Type B pancreatic cell (in vitro differentiated cells): Measurements from ENCODE around the gene CD93. TPM values are rescaled to one million over a fixed set of nuclear protein-coding genes. Genes with fewer than 3 reads are reported as not detected.

Source experiments
- DNase-seq: peaks from one replicate; pipeline ENCODE4 v3.0.0; 2021; ENCODE audit warnings: mixed read lengths; ENCODE audit not compliant: unreplicated experiment; ENCODE audit errors: extremely low spot score
- H3K27ac Mint-ChIP-seq: 2 replicates; pipeline ENCODE4 v1.8.0; 2021; ENCODE audit warnings: mild to moderate bottlenecking, mixed read lengths
- H3K27me3 Mint-ChIP-seq: 2 replicates; pipeline ENCODE4 v1.8.0; 2021; ENCODE audit warnings: mixed read lengths
- H3K36me3 Mint-ChIP-seq: 2 replicates; pipeline ENCODE4 v1.8.0; 2021; ENCODE audit warnings: mixed read lengths
- H3K4me1 Mint-ChIP-seq: one replicate; pipeline ENCODE4 v1.8.0; 2021; ENCODE audit warnings: mixed read lengths; ENCODE audit not compliant: unreplicated experiment
- H3K4me3 Mint-ChIP-seq: 2 replicates; pipeline ENCODE4 v1.8.0; 2021; ENCODE audit warnings: mild to moderate bottlenecking, mixed read lengths
- H3K9me3 Mint-ChIP-seq: 2 replicates; pipeline ENCODE4 v1.8.0; 2021; ENCODE audit warnings: mixed read lengths
- total RNA-seq: library from RNA; stranded (reverse); gene quantifications from 2 replicates; pipeline ENCODE4 v1.2.1, GENCODE V29; 2021; ENCODE audit warnings: low replicate concordance
- TF ChIP-seq, protein P1 (sequence below): fragments of 200-600 bp; sonication (generic); conservative IDR thresholded peaks from 2 replicates; pipeline ENCODE4 v1.5.0; 2021; ENCODE audit warnings: antibody characterized with exemption, mild to moderate bottlenecking

CD93 gene
- total RNA-seq, 1 donor from 2014 or later, result 0.05 TPM

GRCh38 chr20:23092861-23093495 lies 6.9 kb upstream of the CD93 start:
- Mint-ChIP-seq H3K27me3 (peaks cover 31% of the 10 kb centered on the region), H3K36me3 (no peaks in the 10 kb centered on the region), H3K27ac (no peak overlapping the region), H3K9me3 (no peaks in the 10 kb centered on the region), H3K4me1 (peaks cover 16% of the 10 kb centered on the region), H3K4me3 (no peak overlapping the region)
- no peak for DNase-seq
- TF ChIP-seq, protein P1, sequence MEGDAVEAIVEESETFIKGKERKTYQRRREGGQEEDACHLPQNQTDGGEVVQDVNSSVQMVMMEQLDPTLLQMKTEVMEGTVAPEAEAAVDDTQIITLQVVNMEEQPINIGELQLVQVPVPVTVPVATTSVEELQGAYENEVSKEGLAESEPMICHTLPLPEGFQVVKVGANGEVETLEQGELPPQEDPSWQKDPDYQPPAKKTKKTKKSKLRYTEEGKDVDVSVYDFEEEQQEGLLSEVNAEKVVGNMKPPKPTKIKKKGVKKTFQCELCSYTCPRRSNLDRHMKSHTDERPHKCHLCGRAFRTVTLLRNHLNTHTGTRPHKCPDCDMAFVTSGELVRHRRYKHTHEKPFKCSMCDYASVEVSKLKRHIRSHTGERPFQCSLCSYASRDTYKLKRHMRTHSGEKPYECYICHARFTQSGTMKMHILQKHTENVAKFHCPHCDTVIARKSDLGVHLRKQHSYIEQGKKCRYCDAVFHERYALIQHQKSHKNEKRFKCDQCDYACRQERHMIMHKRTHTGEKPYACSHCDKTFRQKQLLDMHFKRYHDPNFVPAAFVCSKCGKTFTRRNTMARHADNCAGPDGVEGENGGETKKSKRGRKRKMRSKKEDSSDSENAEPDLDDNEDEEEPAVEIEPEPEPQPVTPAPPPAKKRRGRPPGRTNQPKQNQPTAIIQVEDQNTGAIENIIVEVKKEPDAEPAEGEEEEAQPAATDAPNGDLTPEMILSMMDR, result no peak

DNA sequence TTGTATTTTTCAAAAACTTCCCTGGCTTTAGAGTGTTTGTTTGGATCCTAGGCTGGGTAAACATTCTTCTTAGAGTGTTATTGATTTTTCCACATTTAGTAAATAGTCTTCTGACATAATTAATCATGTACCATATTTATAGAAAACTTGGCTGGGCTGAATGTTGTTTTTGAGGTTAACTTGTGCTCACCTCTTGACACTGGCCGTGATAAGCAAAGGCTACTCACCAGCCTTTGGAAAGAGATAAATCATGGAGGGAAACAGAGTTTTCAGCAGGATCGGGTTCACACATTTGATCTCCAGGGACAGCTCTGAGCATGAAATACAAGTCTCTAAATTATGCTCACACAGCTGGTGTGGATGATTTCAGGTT lies 6.2 kb upstream of the CD93 start:
- no peaks in the 10 kb centered on the region for H3K36me3 Mint-ChIP-seq
- no peak overlapping the region for H3K27ac Mint-ChIP-seq
- H3K27me3 Mint-ChIP-seq, result peaks cover 34% of the 10 kb centered on the region

GRCh38 chr20:23091721-23092383 lies 5.7 kb upstream of the CD93 start:
- DNase-seq, result no peak
- Mint-ChIP-seq H3K27me3 (peaks cover 37% of the 10 kb centered on the region), H3K4me3 (no peak overlapping the region), H3K27ac (no peak overlapping the region), H3K4me1 (peaks cover 14% of the 10 kb centered on the region), H3K36me3 (no peaks in the 10 kb centered on the region), H3K9me3 (no peaks in the 10 kb centered on the region)
- TF ChIP-seq, protein P1, result no peak

More for the DNA sequence above, 6.2 kb upstream of the CD93 start:
- TF ChIP-seq, protein P1, result no peak
- peaks cover 14% of the 10 kb centered on the region for H3K4me1 Mint-ChIP-seq
- H3K4me3 Mint-ChIP-seq, result no peak overlapping the region
- no peak for DNase-seq
- H3K9me3 Mint-ChIP-seq, result no peaks in the 10 kb centered on the region

DNA sequence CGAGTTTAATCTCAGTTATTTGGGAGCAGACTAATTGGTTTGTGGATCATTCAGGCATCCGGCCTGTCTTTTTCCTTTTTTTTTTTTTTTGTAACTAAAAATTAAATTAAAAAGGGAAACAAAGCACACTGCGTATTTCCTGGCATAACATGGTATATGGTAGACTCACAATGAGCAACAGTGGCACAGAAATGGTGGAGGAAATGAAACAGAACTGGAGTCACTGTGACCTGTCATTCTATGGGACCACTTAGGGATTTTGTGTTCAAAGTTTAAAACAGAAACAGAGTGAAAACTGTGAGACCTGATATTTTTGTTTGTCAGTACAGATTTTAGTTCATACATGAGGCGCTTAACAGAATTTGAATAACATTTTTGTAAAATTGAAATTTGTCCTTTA lies 4.8 kb upstream of the CD93 start:
- Mint-ChIP-seq H3K4me3 (no peak overlapping the region), H3K27me3 (peaks cover 39% of the 10 kb centered on the region), H3K9me3 (no peaks in the 10 kb centered on the region), H3K4me1 (peaks cover 18% of the 10 kb centered on the region), H3K36me3 (no peaks in the 10 kb centered on the region), H3K27ac (no peak overlapping the region)
- TF ChIP-seq, protein P1, result no peak
- DNase-seq, result no peak

DNA sequence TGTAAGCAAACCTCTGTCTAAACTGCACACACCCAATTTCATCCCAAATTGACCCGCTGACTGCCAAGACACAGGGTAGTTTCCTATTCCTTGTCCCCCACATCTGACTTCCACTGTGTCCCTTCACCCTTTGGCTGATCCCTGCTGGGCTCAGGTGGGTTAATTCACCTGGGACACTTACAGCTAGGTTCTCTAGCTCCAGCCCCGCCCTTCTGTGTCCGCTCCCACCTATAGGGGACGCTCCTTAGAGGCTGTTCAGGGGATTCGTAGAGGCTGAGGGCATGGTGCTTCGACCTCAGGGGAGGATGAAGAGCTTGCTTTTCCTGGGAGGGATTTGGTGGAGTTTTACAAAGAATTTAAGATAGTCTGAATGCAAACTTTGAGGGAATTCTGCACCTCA lies 4.0 kb upstream of the CD93 start:
- Mint-ChIP-seq H3K36me3 (no peaks in the 10 kb centered on the region), H3K27me3 (peaks cover 38% of the 10 kb centered on the region), H3K9me3 (no peaks in the 10 kb centered on the region), H3K4me1 (peaks cover 18% of the 10 kb centered on the region), H3K27ac (no peak overlapping the region), H3K4me3 (no peak overlapping the region)
- no peak for DNase-seq
- TF ChIP-seq, protein P1, result no peak
